Stimulated activated naive B cell treated with anti-CD40 and anti-IgM and Interleukin-4, amounts not matched to agents 10 μg/mL and 1 μg/mL and 100 μg/mL, for 72 hours (primary cell): Measurements from ENCODE around the gene POLH.

Experiments used
- ATAC-seq, 2 donors: fragments of 150-1000 bp; cut with Tn5 transposase; replicated peaks; 2 replicates each; pipeline ENCODE4 v1.10.0; 2021; ENCODE audit warnings: moderate library complexity in 1 of 2
- DNase-seq: peaks from one replicate; pipeline ENCODE4 v3.0.0; 2021
- H3K27ac Mint-ChIP-seq: one replicate; pipeline ENCODE4 v1.8.0; 2022; ENCODE audit warnings: mild to moderate bottlenecking, mixed read lengths
- H3K27me3 Mint-ChIP-seq, 2 donors: one replicate each; pipeline ENCODE4 v1.8.0; 2022; ENCODE audit warnings: mixed read lengths in 2 of 2
- H3K36me3 Mint-ChIP-seq, 2 donors: one replicate each; pipeline ENCODE4 v1.8.0; 2022; ENCODE audit warnings: mixed read lengths in 2 of 2, mild to moderate bottlenecking in 1 of 2
- H3K4me1 Mint-ChIP-seq, 2 donors: one replicate each; pipeline ENCODE4 v1.8.0; 2022; ENCODE audit warnings: mixed read lengths in 2 of 2, mild to moderate bottlenecking in 1 of 2
- H3K4me3 Mint-ChIP-seq, 2 donors: one replicate each; pipeline ENCODE4 v1.8.0; 2022; ENCODE audit warnings: mild to moderate bottlenecking in 2 of 2, mixed read lengths in 2 of 2, moderate library complexity in 1 of 2
- H3K9me3 Mint-ChIP-seq, 2 donors: one replicate each; pipeline ENCODE4 v1.8.0; 2022; ENCODE audit warnings: mixed read lengths in 2 of 2, mild to moderate bottlenecking in 1 of 2

Gene POLH

DNA sequence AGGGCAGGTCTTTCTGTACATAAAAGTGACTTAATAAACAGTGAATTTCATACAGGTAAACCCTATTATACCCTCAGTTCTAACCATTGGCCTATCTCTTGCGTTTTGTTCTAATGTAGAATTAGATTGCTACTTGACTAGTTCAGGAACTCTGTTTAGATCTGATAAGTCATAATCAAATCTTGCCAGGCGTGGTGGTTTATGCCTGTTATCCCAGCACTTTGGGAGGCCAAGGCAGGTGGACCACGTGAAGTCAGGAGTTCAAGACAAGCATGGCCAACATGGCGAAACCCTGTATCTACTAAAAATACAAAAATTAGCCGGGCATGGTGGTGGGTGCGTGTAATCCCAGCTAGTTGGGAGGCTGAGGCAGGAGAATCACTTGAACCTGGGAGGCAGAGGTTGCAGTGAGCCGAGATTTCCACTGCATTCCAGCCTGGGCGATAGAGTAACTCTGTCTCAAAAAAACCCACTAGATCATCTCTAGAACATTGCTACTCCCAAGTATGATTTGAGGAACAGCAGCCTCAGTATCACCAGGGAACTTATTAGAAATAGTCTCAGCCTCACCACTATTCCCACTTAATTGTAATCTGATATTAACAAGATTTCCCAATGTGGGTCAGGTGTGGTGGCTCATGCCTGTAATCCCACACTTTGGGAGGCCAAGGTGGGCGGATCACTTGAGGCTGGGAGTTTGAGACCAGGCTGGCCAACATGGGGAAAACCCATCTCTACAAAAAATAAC is 40.9 kb downstream of the POLH start:
- no peak for ATAC-seq
- DNase-seq = no peak
- H3K4me1 Mint-ChIP-seq = peaks cover 0 to 6% of the 10 kb centered on the region in 2 donors
- H3K4me3 Mint-ChIP-seq = no peak overlapping the region
- peaks cover 15 to 28% of the 10 kb centered on the region in 2 donors for H3K36me3 Mint-ChIP-seq
- no peaks in the 10 kb centered on the region for H3K9me3 Mint-ChIP-seq
- peak overlapping the region; percentile 89 for H3K27ac Mint-ChIP-seq
- H3K27me3 Mint-ChIP-seq = no peaks in the 10 kb centered on the region

- Mint-ChIP-seq H3K27me3 (no peaks in the 10 kb centered on the region), H3K4me3 (no peak overlapping the region), H3K27ac (peak overlapping the region; percentile 77), H3K4me1 (peaks cover 5 to 10% of the 10 kb centered on the region in 2 donors), H3K9me3 (no peaks in the 10 kb centered on the region), H3K36me3 (peaks cover 32 to 54% of the 10 kb centered on the region in 2 donors)
- ATAC-seq = peak in 1 of 2 donors; percentile 24
- no peak for DNase-seq
Observed at GRCh38 chr6:43621078-43621835, 45.3 kb downstream of the POLH start.

DNA sequence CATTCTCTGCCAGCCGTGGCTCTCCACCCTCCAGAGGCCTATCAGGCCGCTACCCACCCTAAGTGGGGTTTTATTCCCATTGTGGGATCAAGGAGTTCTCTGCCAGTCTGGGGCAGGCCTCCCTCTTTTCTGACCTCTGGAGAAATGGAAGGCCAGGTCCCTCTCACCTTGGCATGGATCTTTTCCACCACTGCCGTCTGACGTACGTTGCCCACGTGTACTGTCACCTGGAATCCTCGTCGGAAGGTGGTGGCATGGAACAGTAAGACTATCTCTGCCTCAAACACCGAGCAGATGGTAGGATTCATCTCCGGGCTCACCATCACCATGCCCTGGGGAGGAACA is 45.8 kb downstream of the POLH start:
- Mint-ChIP-seq H3K36me3 (peaks cover 38 to 55% of the 10 kb centered on the region in 2 donors), H3K27me3 (no peaks in the 10 kb centered on the region), H3K9me3 (no peaks in the 10 kb centered on the region), H3K4me1 (peaks cover 10 to 15% of the 10 kb centered on the region in 2 donors), H3K4me3 (no peak overlapping the region), H3K27ac (peak overlapping the region; percentile 77)
- ATAC-seq (no peak), DNase-seq (no peak)

- Mint-ChIP-seq H3K27ac (peak overlapping the region; percentile 86), H3K4me1 (peaks cover 17 to 23% of the 10 kb centered on the region in 2 donors)
- no peak for ATAC-seq
Observed at GRCh38 chr6:43622541-43622940, 46.6 kb downstream of the POLH start.

GRCh38 chr6:43623880-43624785 is 48.1 kb downstream of the POLH start:
- H3K4me3 Mint-ChIP-seq = no peak overlapping the region
- H3K36me3 Mint-ChIP-seq = peaks cover 44 to 59% of the 10 kb centered on the region in 2 donors
- peaks cover 23 to 36% of the 10 kb centered on the region in 2 donors for H3K4me1 Mint-ChIP-seq
- DNase-seq = no peak
- ATAC-seq = no peak
- no peaks in the 10 kb centered on the region for H3K27me3 Mint-ChIP-seq
- H3K27ac Mint-ChIP-seq = no peak overlapping the region
- H3K9me3 Mint-ChIP-seq = no peaks in the 10 kb centered on the region

More at GRCh38 chr6:43622541-43622940, 46.6 kb downstream of the POLH start:
- H3K9me3 Mint-ChIP-seq = no peaks in the 10 kb centered on the region
- peaks cover 41 to 55% of the 10 kb centered on the region in 2 donors for H3K36me3 Mint-ChIP-seq
- no peaks in the 10 kb centered on the region for H3K27me3 Mint-ChIP-seq
- no peak overlapping the region for H3K4me3 Mint-ChIP-seq
- no peak for DNase-seq

- DNase-seq (no peak), ATAC-seq (no peak)
- no peaks in the 10 kb centered on the region for H3K9me3 Mint-ChIP-seq
- peaks cover 23 to 33% of the 10 kb centered on the region in 2 donors for H3K4me1 Mint-ChIP-seq
- H3K4me3 Mint-ChIP-seq = no peak overlapping the region
- H3K27me3 Mint-ChIP-seq = no peaks in the 10 kb centered on the region
- H3K36me3 Mint-ChIP-seq = peaks cover 44 to 59% of the 10 kb centered on the region in 2 donors
- H3K27ac Mint-ChIP-seq = peak overlapping the region; percentile 78
Observed at GRCh38 chr6:43624786-43625288, 48.9 kb downstream of the POLH start.

DNA sequence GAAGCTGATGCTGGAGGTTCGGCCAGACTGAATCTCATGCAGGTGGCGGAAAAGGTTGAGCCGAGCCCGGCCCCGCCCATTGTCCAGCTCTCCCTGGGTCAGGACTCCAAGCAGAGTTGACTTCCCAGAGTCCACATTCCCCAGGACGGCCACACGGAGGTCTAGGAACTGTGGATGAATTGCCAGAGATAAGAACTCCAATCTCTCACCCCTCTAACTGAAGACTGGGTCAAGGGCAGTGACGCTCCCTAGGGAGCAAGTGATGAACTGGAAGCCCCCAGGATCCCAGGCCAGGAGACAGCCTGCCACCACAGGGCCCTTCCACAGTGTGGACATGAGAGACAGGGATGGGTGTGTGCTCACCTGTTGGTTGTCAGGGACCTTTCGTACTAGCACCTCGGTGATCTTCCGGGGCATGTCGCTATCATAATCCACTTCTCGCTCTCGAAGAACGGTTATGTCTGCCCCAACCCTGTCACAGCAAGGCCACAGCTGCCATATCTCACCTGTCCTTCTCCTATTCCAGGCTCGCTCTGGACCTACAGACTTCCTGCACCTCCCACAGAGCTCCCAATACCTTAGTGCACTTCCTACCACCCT is 49.5 kb downstream of the POLH start:
- H3K36me3 Mint-ChIP-seq = peaks cover 43 to 58% of the 10 kb centered on the region in 2 donors
- H3K9me3 Mint-ChIP-seq = no peaks in the 10 kb centered on the region
- peaks cover 28 to 37% of the 10 kb centered on the region in 2 donors for H3K4me1 Mint-ChIP-seq
- DNase-seq = no peak
- ATAC-seq = no peak
- H3K4me3 Mint-ChIP-seq = no peak overlapping the region
- H3K27ac Mint-ChIP-seq = peak overlapping the region; percentile 78
- H3K27me3 Mint-ChIP-seq = no peaks in the 10 kb centered on the region

- Mint-ChIP-seq H3K9me3 (no peaks in the 10 kb centered on the region), H3K36me3 (peaks cover 32 to 46% of the 10 kb centered on the region in 2 donors), H3K4me1 (peaks cover 30 to 38% of the 10 kb centered on the region in 2 donors), H3K27me3 (no peaks in the 10 kb centered on the region), H3K4me3 (peak overlapping the region; percentile 44 to 69), H3K27ac (peak overlapping the region; percentile 86)
- ATAC-seq = no peak
- no peak for DNase-seq
Observed at GRCh38 chr6:43627008-43627825, 51.2 kb downstream of the POLH start.

GRCh38 chr6:43628393-43629103 is 52.6 kb downstream of the POLH start:
- DNase-seq (peak; percentile 43), ATAC-seq (peak; percentile 24 to 26)
- Mint-ChIP-seq H3K27me3 (no peaks in the 10 kb centered on the region), H3K27ac (peak overlapping the region; percentile 98), H3K4me1 (peaks cover 30 to 38% of the 10 kb centered on the region in 2 donors), H3K4me3 (peak overlapping the region; percentile 100), H3K9me3 (no peaks in the 10 kb centered on the region), H3K36me3 (peaks cover 26 to 37% of the 10 kb centered on the region in 2 donors)

DNA sequence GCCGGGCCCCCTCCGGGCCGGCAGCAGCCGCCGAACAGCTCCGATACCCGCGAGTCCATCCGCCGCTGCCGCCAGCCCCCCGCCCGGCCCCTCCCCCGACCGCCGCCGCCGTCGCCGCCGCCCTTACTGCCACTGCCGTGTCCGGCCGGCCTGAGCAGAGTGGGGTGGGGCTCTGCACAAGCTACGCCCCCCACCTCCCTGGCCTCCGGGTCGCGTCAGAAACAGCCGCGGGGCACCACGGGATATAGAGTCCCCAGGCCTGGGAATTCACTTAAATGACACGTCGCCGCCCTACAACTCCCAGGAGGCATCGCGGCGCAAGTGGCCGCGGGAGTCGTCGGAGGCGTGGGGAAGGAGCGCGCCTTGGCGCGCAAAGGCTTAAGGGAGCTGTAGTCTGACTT is 53.1 kb downstream of the POLH start, which contains the start of gene GTPBP2:
TSS of gene GTPBP2 (minus strand) at position 161 of the 401 bp plus-strand sequence. CDS start at position 59, 102 bp downstream.
- Mint-ChIP-seq H3K4me3 (peak within 1 kb of the TSS; percentile 100), H3K27ac (peak within 1 kb of the TSS; percentile 98), H3K9me3 (no peaks in the 10 kb centered on the region), H3K36me3 (peaks cover 23 to 32% of the 10 kb centered on the region in 2 donors), H3K4me1 (peaks cover 31 to 38% of the 10 kb centered on the region in 2 donors), H3K27me3 (no peaks in the 10 kb centered on the region)
- DNase-seq (peak; percentile 98), ATAC-seq (peak; percentile 88)

DNA sequence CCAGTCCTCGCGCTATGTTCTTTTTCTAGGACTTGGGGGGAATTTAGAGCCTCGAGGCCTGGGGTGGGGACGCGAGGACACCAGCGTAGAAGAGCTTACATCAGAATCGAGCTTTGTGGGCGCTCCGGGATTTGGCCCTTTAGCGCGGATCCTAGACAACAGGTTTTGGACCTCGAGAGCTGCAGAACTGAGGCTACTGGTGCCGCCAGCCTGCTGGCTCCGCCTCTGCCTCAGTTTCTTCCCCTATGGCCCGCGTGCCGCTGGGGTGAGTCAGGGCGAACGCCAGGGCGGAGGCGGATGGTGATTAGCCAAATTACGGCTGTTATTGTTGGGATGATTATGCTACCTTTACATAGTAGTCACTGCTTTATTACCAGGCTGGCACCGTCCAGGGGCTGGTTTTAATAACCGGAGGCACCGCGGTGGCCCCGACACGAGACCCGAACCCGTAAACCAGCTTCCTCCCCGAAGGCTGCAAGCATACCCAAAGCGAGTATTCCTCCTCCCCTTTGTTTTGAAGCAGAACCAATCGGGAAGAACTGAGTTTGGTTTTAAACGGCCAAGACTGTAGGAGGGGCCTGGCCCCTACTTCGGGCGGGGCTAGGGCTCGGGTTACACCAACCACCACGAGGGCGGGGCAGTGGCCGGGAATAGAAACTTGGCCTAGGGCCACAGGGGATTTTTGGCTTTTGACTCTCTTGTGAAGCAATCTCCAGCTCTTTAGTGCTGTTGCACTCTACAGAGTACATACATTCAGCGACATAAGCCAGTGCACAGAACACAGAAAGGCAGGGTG is 53.7 kb downstream of the POLH start:
- no peaks in the 10 kb centered on the region for H3K27me3 Mint-ChIP-seq
- H3K36me3 Mint-ChIP-seq = peaks cover 19 to 28% of the 10 kb centered on the region in 2 donors
- peak; percentile 76 to 80 for ATAC-seq
- peaks cover 29 to 41% of the 10 kb centered on the region in 2 donors for H3K4me1 Mint-ChIP-seq
- peak overlapping the region; percentile 98 for H3K27ac Mint-ChIP-seq
- DNase-seq = peak; percentile 93
- no peaks in the 10 kb centered on the region for H3K9me3 Mint-ChIP-seq
- H3K4me3 Mint-ChIP-seq = peak overlapping the region; percentile 100
